ENCODE results near the gene NANOGP8.

The NANOGP8 gene

GRCh38 chr15:35121611-35122359 lies 36.7 kb upstream of the NANOGP8 start:
- H3K27ac ChIP-seq = no peak overlapping the region
- TF ChIP-seq, protein P1, sequence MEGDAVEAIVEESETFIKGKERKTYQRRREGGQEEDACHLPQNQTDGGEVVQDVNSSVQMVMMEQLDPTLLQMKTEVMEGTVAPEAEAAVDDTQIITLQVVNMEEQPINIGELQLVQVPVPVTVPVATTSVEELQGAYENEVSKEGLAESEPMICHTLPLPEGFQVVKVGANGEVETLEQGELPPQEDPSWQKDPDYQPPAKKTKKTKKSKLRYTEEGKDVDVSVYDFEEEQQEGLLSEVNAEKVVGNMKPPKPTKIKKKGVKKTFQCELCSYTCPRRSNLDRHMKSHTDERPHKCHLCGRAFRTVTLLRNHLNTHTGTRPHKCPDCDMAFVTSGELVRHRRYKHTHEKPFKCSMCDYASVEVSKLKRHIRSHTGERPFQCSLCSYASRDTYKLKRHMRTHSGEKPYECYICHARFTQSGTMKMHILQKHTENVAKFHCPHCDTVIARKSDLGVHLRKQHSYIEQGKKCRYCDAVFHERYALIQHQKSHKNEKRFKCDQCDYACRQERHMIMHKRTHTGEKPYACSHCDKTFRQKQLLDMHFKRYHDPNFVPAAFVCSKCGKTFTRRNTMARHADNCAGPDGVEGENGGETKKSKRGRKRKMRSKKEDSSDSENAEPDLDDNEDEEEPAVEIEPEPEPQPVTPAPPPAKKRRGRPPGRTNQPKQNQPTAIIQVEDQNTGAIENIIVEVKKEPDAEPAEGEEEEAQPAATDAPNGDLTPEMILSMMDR (conservative IDR thresholded peaks at IDR 0.05) = no peak

GRCh38 chr15:35120173-35120572 lies 35.1 kb upstream of the NANOGP8 start:
- TF ChIP-seq, protein P1 (conservative IDR thresholded peaks at IDR 0.05) = no peak
- peak overlapping the region; percentile 26; the same call in 1 of the 2 replicates for H3K27ac ChIP-seq

- TF ChIP-seq, protein P1 (conservative IDR thresholded peaks at IDR 0.05) = no peak
- H3K27ac ChIP-seq = peak overlapping the region; percentile 26
Observed at GRCh38 chr15:35118960-35119359, 33.9 kb upstream of the NANOGP8 start.

DNA sequence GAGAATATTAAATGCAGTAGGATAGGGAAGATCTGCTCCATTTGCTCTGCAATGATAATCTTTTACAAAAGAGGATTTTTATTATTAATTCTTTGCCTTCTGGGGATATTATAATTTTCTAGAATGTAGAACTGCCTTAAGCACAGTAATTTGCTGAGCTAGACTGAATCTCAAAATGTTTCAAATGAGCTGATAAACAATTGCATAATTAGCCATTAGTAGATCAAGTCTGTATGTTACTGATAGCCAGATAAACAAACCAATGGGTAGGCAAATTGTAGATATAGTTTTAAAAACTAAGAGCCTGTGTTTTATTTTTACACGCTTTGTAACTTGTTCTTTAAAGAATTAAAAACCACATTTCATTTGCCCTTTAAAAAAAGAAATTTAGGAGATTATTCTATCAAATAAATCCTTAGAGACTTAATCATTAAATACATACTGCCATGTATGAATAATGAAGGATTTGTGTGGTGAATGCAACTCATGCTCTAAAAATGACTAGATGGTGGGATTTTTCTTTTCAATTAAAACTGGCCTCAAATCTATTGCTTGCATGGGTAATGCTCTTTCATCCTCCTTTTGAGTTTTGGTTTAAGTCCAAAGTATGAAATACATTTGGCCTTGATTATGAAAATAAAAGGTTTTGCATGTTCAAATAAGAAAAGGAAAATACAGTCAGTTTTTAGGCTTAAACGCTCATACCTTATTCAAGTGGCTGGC lies 32.6 kb upstream of the NANOGP8 start:
- TF ChIP-seq, protein P1 (conservative IDR thresholded peaks at IDR 0.05) = no peak
- H3K27ac ChIP-seq = no peak overlapping the region

DNA sequence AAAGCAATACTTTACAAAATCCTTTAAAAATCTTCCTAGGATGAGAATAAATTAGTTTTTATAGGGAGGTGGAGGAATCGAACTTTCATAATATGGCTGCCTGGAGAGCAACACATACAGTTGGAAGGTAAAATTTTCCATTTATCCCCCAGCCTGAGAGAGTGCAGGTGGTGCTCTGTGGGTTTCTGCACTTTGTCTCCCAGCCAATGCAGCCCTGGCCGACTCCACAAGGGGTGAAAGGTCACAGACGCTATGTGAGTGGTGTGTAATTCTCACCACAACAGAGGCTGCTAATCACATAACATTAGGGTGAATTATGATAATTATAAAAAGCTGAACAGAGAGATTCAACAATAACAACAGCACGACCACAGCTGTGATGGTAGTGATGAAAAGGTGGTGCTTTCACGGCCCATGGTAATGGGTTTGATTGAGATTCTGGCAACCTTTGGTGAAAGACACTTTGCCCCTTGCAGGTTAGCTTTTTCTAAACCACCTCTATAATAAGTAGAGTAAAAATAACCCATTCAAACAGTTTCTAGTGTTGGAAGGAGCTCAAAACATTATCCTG lies 30.1 kb upstream of the NANOGP8 start:
- no peak overlapping the region for H3K27ac ChIP-seq
- TF ChIP-seq, protein P1 (conservative IDR thresholded peaks at IDR 0.05) = no peak

GRCh38 chr15:35112346-35112745 lies 27.3 kb upstream of the NANOGP8 start:
- TF ChIP-seq, protein P1 (conservative IDR thresholded peaks at IDR 0.05) = no peak
- no peak overlapping the region for H3K27ac ChIP-seq

- TF ChIP-seq, protein P1 (conservative IDR thresholded peaks at IDR 0.05) = no peak
- no peak overlapping the region for H3K27ac ChIP-seq
Observed at GRCh38 chr15:35111861-35112260, 26.8 kb upstream of the NANOGP8 start.
